ENCODE data around the gene LMAN2. TPM values are rescaled to one million over a fixed set of nuclear protein-coding genes. Genes with fewer than 3 reads are reported as not detected.

The LMAN2 gene
- total RNA-seq, 4 donors from 2014 or later = 144 to 179 (median 154) TPM

DNA sequence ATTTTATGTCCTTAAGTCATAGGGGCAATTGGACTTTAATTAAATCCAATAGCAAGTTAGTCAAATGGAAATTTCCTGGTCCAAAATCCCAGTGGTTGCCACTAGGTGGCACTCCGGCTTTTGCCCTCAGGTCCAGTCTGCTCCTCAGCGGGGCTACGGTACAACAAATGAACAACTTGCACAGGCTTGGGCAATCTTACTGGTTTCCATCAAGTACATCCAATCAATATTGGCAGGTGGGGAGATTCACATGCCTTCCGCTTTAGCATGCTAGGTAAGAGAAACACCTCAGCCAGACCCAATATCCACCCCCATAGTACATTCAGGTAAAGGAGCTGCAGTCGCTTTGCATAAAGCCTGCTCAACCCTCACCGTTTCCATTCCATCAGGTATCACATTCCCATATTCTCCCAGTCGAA lies 33.5 kb downstream of the LMAN2 start:
- Histone ChIP-seq H3K27me3 (no peaks in the 10 kb centered on the region), H3K9me3 (no peaks in the 10 kb centered on the region), H3K4me1 (peaks cover 0 to 2% (median under 1%) of the 10 kb centered on the region in 4 donors), H3K36me3 (peaks cover 0 to 19% (median 0%) of the 10 kb centered on the region in 3 donors), H3K4me3 (no peak overlapping the region), H3K27ac (no peak overlapping the region)
- WGBS, 2 donors = 37 to 42% methylated on average over 7 of the region's 7 CpGs
- peak; percentile 42 to 75 for DNase-seq (ENCODE audit: low spot score in 2 of 2)
- TF ChIP-seq EP300 (IDR thresholded peaks at IDR 0.05) (no peak), POLR2A (IDR thresholded peaks at IDR 0.05) (no peak)
- TF ChIP-seq, protein P1, sequence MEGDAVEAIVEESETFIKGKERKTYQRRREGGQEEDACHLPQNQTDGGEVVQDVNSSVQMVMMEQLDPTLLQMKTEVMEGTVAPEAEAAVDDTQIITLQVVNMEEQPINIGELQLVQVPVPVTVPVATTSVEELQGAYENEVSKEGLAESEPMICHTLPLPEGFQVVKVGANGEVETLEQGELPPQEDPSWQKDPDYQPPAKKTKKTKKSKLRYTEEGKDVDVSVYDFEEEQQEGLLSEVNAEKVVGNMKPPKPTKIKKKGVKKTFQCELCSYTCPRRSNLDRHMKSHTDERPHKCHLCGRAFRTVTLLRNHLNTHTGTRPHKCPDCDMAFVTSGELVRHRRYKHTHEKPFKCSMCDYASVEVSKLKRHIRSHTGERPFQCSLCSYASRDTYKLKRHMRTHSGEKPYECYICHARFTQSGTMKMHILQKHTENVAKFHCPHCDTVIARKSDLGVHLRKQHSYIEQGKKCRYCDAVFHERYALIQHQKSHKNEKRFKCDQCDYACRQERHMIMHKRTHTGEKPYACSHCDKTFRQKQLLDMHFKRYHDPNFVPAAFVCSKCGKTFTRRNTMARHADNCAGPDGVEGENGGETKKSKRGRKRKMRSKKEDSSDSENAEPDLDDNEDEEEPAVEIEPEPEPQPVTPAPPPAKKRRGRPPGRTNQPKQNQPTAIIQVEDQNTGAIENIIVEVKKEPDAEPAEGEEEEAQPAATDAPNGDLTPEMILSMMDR (IDR thresholded peaks at IDR 0.05) = peak; percentile 67 to 76 (median 75)

DNA sequence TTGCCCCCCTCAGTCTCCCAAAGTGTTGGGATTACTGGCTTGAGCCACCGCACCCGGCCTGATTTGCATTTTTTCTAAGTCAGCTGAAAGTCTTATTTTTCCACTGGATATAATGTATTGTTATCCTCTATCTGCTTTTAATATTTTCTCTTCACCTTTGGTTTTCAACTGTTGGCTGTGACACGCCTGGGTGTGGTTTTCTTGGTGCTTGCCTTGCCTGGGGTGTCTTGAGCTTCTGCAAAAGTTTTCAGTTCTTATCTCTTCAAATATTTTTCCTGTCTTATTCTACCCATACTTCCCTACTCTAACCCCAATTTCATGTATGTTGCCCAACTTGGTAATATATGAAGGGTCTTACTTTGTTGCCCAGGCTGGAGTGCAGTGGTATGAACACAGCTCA lies 35.5 kb downstream of the LMAN2 start:
- Histone ChIP-seq H3K27ac (no peak overlapping the region), H3K36me3 (peaks cover 0 to 19% (median 0%) of the 10 kb centered on the region in 3 donors)
- 79 to 88% methylated on average over 3 of the region's 3 CpGs for WGBS, 2 donors

GRCh38 chr5:177315411-177315810 lies 36.1 kb downstream of the LMAN2 start:
- WGBS, 2 donors = 78 to 88% methylated on average over 7 of the region's 7 CpGs

More for the DNA sequence above, 35.5 kb downstream of the LMAN2 start:
- Histone ChIP-seq H3K4me3 (no peak overlapping the region), H3K27me3 (no peaks in the 10 kb centered on the region), H3K4me1 (peaks cover 0 to 22% (median 18%) of the 10 kb centered on the region in 4 donors), H3K9me3 (no peaks in the 10 kb centered on the region)
- no peak for TF ChIP-seq POLR2A (IDR thresholded peaks at IDR 0.05)
- DNase-seq (ENCODE audit: low spot score in 2 of 2) = no peak

GRCh38 chr5:177314376-177315342 lies 36.8 kb downstream of the LMAN2 start:
- Histone ChIP-seq H3K4me3 (no peak overlapping the region), H3K36me3 (peaks cover 0 to 7% (median 0%) of the 10 kb centered on the region in 3 donors), H3K4me1 (peaks cover 0 to 29% (median 20%) of the 10 kb centered on the region in 4 donors), H3K27ac (no peak overlapping the region), H3K9me3 (no peaks in the 10 kb centered on the region), H3K27me3 (no peaks in the 10 kb centered on the region)
- DNase-seq (ENCODE audit: low spot score in 2 of 2) = no peak
- 76 to 79% methylated on average over 17 to 18 of the region's 18 CpGs for WGBS, 2 donors
- no peak for TF ChIP-seq POLR2A (IDR thresholded peaks at IDR 0.05)
- TF ChIP-seq, protein P1 (IDR thresholded peaks at IDR 0.05) = no peak
- no peak for TF ChIP-seq EP300 (IDR thresholded peaks at IDR 0.05)

More at GRCh38 chr5:177315411-177315810, 36.1 kb downstream of the LMAN2 start:
- peaks cover 0 to 14% (median 0%) of the 10 kb centered on the region in 3 donors for H3K36me3 ChIP-seq
- H3K4me3 ChIP-seq = no peak overlapping the region
- TF ChIP-seq, protein P1 (IDR thresholded peaks at IDR 0.05) = no peak
- TF ChIP-seq POLR2A (IDR thresholded peaks at IDR 0.05) (no peak), EP300 (IDR thresholded peaks at IDR 0.05) (no peak)
- peaks cover 0 to 28% (median 20%) of the 10 kb centered on the region in 4 donors for H3K4me1 ChIP-seq
- H3K27me3 ChIP-seq = no peaks in the 10 kb centered on the region
- no peaks in the 10 kb centered on the region for H3K9me3 ChIP-seq
- no peak for DNase-seq (ENCODE audit: low spot score in 2 of 2)
- H3K27ac ChIP-seq = no peak overlapping the region

- Histone ChIP-seq H3K27ac (no peak overlapping the region), H3K4me3 (no peak overlapping the region), H3K27me3 (no peaks in the 10 kb centered on the region), H3K9me3 (no peaks in the 10 kb centered on the region), H3K4me1 (peaks cover 0 to 29% (median 20%) of the 10 kb centered on the region in 4 donors), H3K36me3 (peaks cover 0 to 7% (median 0%) of the 10 kb centered on the region in 3 donors)
- no peak for DNase-seq (ENCODE audit: low spot score in 2 of 2)
- 89 to 95% methylated on average over 15 of the region's 15 CpGs for WGBS, 2 donors
- no peak for TF ChIP-seq POLR2A (IDR thresholded peaks at IDR 0.05)
- no peak for TF ChIP-seq EP300 (IDR thresholded peaks at IDR 0.05)
- TF ChIP-seq, protein P1 (IDR thresholded peaks at IDR 0.05) = no peak
Measured at GRCh38 chr5:177313561-177314259, 37.8 kb downstream of the LMAN2 start.

Measured in tibial nerve (tissue), 4 donors.